ENCODE measurements around the gene CRELD2.

- TF ChIP-seq CTCF (IDR thresholded peaks at IDR 0.05) (no peak), EP300 (IDR thresholded peaks at IDR 0.05) (peak; percentile 29), POLR2A (IDR thresholded peaks at IDR 0.05; ENCODE audit: low read depth) (peak; percentile 88)
Measured at GRCh38 chr22:49970528-49971231, 52.2 kb downstream of the CRELD2 start.
